HG03196 (cell line): Measurements from ENCODE around the gene BRCA2.
A peak's percentile ranks its signal among the peaks of the same experiment; 100 is the strongest.
"Not testable (repeated sequence)": the region's sequence is repeated elsewhere in the genome, so short reads cannot be mapped to it uniquely, and the experiment has no call there.

Source experiments
- ATAC-seq: cut with Tn5 transposase; IDR thresholded peaks from one replicate; pipeline ENCODE4 v1.9.1; 2021; ENCODE audit not compliant: unreplicated experiment

Gene BRCA2

GRCh38 chr13:32311188-32311897, 4.0 kb upstream of the BRCA2 start:
- ATAC-seq, result no peak

- peak; percentile 16 for ATAC-seq
Measured at GRCh38 chr13:32314271-32315237, 754 bp upstream of the BRCA2 start.

- ATAC-seq, result peak; percentile 43
Measured at GRCh38 chr13:32316028-32316339, 676 bp downstream of the BRCA2 start.

GRCh38 chr13:32316501-32316900, 1.2 kb downstream of the BRCA2 start:
- no peak for ATAC-seq

- no peak for ATAC-seq
Measured at GRCh38 chr13:32317716-32318465, 2.6 kb downstream of the BRCA2 start.

- ATAC-seq, result no peak
Measured at GRCh38 chr13:32320528-32320927, 5.2 kb downstream of the BRCA2 start.

GRCh38 chr13:32323912-32324311, 8.6 kb downstream of the BRCA2 start:
- no peak for ATAC-seq

GRCh38 chr13:32330441-32330840, 15.1 kb downstream of the BRCA2 start:
- no peak for ATAC-seq

GRCh38 chr13:32334671-32335070, 19.4 kb downstream of the BRCA2 start:
- no peak for ATAC-seq

- ATAC-seq, result no peak
Measured at GRCh38 chr13:32340914-32341313, 25.6 kb downstream of the BRCA2 start.

GRCh38 chr13:32347651-32348050, 32.3 kb downstream of the BRCA2 start:
- no peak for ATAC-seq

- not testable (repeated sequence) for ATAC-seq
Measured at GRCh38 chr13:32350839-32351441, 35.6 kb downstream of the BRCA2 start.

GRCh38 chr13:32354040-32354439, 38.7 kb downstream of the BRCA2 start:
- ATAC-seq, result no peak

GRCh38 chr13:32355935-32356334, 40.6 kb downstream of the BRCA2 start:
- not testable (repeated sequence) for ATAC-seq

- no peak for ATAC-seq
Measured at GRCh38 chr13:32362574-32362973, 47.3 kb downstream of the BRCA2 start.

GRCh38 chr13:32370805-32371204, 55.5 kb downstream of the BRCA2 start:
- ATAC-seq, result no peak

GRCh38 chr13:32376642-32377415, 61.5 kb downstream of the BRCA2 start:
- no peak for ATAC-seq

GRCh38 chr13:32378012-32378411, 62.7 kb downstream of the BRCA2 start:
- ATAC-seq, result no peak

GRCh38 chr13:32381539-32381938, 66.2 kb downstream of the BRCA2 start:
- ATAC-seq, result no peak
